Measurements from ENCODE around the gene PSMD4.
"Not testable (repeated sequence)": the region's sequence is repeated elsewhere in the genome, so short reads cannot be mapped to it uniquely, and the experiment has no call there.

PSMD4 gene

DNA sequence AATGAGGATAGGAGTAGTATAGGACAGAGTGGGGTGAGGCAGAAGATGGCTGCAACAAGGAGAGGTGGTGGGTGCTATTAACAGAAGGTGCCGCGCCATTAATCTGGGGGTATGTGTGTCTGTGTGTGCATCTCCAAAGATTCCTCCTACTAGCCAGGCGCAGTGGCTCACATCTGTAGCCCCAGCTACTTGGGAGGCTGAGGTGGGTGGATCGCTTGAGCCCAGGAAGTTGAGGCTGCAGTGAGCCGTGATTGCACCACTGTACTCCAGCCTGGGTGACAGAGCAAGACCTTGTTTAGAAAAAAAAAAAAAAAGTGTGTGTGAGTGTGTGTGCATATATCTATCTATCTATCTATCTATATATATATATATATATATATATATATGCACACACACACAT lies 20.8 kb downstream of the PSMD4 start:
- DNase-seq: not testable (repeated sequence)

DNA sequence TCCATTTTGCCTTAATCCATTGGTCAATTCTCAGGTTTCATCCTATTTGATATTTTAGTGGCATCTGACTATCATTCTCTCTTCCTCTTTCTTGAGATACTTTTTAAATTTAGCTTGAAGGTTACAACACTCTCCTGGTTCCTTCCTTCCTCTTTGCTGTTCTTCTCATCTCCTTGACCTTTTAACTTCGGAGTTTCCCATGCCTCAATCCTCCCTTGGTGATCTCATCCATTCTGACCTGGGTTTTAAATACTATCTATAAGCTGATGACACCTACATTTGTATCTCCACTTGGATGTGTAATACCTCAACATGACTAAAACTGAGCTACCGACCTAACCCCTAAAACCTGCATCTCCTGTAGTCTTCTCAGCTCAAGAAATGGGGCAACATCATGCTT lies 22.7 kb downstream of the PSMD4 start:
- DNase-seq: no peak

DNA sequence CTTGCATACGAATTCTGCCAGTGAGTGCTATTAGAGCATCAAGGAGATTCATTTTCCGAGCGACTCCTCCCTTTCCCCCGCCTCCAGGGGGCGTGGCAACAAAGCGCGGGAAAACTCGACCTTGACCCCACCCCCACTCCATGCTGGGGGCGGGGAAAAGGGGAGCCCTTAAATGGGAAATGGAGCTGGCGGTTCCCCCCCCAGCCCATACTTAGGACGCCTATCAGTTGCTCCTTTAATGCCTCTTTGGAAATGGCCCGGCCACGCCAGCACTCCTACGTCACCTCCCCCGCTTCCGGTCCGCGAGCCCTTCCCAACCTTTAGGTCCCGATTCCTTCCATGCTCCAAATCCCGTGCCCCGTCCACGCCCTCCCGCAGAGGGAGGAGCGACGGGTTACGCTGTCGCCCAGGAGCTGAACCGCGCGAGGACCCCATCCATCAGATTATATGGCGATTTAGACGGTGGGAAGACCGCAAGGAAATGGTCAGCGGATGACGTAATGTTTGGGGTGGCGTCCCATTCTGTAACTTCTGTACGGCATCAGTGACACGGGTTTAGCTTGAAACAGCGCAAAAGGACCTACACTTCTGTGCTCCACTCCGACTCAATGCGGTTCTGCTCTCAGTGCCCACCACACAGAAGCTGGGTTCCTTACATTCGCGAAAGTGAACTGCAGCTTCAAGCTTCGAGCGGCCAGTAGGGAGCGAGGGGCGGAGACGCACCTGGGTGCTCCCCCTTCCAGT lies 26.9 kb downstream of the PSMD4 start:
- DNase-seq: peak; percentile 95

DNA sequence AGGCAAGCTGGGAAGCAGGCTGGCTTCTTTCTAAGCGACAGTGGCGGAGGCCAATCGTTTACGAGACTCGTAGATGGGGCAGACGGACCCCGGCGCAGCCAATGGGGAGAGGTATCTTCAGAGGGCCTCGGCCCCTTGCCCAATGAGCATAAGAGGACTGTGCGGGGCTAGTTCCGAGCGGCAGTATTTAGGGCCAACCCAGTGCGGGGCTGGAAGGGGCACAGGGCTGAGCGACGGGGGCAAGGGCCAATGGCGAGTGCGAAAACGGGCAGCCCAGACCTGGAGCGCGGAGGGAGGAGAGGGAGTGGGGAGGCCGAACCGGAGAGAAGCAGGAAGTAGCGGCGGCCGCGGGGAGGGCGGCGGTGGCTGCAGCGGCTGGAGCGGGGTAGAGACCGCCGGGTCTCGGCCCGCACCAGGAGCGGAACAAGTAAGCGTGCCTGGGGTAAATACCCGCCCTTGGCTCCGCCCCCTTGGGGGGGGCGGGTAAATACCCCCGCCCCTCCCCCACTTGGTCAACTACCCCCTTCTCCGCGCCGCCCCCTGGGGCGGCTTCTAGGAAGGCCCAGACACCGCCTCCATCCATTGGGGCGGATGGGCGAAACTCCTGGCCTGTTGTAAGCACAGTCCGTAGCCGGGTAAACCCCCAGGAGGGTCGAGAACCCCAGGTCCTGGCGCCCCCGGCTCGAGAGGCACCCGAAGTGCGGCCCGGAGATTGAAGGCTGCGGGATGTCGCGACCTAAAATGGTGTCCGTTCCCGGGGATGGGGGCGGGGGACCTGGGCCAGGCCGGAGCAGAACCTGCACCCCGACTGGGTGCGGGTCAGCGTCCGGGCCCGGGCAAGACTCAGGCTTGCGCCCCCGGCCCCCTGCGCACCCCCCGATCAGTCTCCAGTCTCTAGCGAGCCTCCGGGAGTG lies 27.7 kb downstream of the PSMD4 start, which contains the start of gene ZNF687:
Gene ZNF687 (plus strand): TSS at position 331 of the 914 bp plus-strand sequence. CDS start 3,993 bp downstream, outside the sequence.
- peak; percentile 99 for DNase-seq

DNA sequence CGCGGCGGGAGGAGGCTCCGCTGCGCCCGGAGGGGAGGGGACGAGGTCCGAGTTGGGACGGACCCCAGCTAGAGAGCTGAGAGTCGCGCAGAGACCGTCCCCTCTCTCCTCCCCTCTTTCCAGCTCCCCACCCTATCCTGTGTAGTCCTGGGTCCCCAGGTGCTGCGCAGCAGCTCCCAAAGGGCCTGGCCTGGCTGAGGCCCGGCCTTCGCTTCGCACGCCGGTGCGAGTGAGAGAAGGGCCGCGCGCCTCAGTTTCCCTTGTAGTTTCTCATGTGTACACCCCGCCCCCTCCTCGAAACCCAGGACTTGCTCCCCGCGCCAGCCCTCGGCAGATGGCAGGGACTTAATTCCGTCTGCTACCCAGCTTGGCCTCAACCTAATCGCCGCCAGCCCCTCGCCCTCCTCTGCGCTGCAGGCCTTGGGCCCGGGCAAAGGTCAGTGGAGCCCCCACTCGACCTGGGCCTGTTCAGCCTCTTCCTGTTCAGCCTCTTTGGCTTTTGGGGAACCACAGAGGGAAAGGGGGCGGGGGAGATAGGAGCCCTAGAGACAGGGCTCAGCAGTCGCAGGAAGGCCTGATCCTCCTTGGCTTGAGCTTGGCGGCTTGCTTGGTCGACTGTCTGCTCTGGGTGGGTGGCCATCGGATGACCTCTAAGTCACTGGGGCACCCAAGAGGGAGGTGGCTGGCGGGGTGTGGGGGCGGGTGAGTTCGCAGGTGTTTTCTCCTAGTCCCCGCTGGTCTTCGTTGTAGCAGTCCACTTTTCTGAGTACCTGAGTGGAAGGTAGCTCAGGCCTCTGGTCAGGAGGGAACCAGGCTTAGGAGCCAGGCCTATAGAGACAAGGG lies 28.6 kb downstream of the PSMD4 start:
- DNase-seq: no peak

DNA sequence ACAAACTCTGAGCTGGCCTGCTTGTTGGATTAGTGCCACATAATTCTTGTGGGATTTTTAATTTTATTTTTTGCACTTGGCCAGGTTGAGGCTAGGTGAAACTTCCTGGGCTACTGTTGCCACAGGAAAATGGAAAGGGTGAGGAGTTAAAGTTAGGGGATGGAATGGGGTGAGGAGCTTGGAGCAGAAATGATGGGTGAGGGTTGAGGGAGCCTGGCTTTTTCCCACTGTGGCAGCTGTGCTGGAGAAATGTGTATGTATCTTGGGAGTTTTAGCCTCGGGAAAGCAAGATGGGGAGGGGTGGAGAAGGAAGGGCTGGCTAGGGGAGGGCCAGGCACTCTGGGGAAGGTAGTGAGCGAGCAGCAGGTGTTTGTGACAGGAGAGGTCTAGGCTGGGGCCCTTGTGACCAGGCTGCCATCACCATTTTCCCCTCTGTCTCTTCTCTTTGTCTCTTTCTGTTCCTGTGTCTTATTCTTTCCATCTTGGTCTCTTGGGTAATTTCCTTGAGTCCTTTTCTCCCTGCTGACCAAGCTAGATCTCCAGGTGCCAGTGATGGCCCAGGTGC lies 29.6 kb downstream of the PSMD4 start:
- DNase-seq: no peak

DNA sequence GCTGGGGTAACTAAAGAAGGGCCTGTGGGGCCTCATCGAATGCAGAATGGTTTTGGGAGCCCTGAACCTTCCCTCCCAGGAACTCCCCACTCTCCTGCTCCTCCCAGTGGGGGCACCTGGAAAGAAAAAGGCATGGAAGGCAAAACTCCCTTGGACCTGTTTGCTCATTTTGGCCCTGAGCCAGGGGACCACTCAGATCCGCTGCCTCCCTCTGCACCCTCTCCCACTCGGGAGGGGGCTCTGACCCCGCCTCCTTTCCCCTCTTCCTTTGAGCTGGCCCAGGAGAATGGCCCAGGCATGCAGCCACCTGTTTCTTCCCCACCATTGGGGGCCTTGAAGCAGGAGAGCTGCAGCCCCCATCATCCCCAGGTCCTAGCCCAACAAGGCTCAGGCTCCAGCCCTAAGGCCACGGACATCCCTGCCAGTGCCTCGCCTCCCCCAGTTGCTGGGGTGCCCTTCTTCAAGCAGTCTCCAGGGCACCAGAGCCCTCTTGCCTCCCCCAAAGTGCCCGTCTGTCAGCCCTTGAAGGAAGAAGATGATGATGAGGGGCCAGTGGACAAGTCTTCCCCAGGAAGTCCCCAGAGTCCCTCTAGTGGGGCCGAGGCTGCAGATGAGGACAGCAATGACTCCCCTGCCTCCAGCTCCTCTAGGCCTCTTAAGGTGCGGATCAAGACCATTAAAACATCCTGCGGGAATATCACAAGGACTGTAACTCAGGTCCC lies 32.2 kb downstream of the PSMD4 start:
- no peak for DNase-seq

DNA sequence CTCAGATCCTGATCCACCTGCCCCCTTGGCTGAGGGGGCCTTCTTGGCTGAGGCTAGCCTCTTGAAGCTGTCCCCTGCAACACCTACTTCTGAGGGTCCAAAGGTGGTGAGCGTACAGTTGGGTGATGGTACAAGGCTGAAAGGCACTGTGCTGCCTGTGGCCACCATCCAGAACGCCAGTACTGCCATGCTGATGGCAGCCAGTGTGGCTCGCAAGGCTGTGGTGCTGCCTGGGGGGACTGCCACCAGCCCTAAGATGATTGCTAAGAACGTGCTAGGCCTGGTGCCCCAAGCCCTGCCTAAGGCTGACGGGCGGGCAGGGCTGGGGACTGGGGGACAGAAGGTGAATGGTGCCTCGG lies 32.8 kb downstream of the PSMD4 start:
- DNase-seq: no peak

DNA sequence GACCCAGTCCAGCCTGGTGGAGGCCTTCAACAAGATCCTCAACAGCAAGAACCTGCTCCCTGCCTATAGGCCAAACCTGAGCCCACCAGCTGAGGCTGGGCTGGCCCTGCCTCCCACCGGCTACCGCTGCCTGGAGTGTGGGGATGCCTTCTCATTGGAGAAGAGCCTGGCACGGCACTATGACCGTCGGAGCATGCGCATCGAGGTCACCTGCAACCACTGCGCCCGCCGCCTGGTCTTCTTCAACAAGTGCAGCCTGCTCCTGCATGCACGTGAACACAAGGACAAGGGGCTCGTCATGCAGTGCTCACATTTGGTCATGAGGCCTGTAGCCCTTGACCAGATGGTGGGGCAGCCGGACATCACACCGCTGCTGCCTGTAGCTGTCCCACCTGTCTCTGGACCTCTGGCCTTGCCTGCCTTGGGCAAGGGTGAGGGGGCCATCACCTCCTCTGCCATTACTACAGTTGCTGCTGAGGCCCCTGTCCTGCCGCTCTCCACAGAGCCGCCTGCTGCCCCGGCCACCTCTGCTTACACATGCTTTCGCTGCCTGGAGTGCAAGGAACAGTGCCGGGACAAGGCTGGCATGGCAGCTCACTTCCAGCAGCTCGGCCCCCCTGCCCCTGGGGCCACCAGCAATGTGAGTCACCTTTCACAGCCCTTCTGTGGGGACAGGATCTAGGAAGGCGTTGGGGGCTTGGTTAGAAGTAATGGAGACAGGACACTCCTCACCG lies 33.4 kb downstream of the PSMD4 start:
- no peak for DNase-seq

DNA sequence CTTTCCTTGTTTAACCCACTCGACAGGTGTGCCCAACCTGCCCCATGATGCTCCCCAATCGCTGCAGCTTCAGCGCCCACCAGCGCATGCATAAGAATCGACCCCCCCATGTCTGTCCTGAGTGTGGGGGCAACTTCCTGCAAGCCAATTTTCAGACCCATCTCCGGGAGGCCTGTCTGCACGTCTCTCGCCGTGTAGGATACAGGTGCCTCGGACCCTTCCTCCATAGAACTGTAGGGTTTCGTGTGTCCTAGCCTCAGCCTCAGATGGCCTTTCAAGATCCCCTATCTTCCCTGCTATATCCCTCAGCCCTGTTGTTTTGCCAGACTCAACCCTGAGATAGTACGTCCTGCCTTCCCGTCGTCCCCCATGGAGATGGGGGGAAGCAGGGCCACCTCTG lies 34.0 kb downstream of the PSMD4 start:
- no peak for DNase-seq

DNA sequence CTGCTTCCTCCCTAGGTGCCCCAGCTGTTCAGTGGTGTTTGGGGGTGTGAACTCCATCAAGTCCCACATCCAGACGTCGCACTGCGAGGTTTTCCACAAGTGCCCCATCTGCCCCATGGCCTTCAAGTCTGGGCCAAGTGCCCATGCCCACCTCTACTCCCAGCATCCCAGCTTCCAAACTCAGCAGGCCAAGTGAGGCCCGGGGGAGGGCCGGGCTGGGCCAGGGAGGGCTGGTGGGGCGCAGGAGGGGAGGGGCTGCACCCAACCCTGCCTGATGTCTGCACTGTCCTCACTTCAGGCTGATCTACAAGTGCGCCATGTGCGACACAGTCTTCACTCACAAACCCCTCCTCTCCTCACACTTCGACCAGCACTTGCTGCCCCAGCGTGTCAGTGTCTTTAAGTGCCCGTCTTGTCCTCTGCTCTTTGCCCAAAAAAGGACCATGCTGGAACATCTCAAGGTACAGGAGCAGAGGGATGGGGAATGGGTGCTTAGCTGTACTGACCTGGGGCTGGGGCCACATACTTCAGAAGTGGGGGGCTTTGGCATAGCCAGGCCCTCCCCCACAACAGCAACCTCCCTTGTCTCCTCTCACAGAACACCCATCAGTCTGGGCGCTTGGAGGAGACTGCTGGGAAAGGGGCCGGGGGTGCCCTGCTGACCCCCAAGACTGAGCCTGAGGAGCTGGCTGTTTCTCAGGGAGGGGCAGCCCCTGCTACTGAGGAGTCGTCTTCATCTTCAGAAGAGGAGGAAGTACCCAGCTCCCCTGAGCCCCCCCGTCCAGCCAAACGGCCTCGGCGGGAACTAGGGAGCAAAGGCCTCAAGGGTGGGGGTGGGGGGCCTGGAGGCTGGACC lies 34.8 kb downstream of the PSMD4 start:
- no peak for DNase-seq

DNA sequence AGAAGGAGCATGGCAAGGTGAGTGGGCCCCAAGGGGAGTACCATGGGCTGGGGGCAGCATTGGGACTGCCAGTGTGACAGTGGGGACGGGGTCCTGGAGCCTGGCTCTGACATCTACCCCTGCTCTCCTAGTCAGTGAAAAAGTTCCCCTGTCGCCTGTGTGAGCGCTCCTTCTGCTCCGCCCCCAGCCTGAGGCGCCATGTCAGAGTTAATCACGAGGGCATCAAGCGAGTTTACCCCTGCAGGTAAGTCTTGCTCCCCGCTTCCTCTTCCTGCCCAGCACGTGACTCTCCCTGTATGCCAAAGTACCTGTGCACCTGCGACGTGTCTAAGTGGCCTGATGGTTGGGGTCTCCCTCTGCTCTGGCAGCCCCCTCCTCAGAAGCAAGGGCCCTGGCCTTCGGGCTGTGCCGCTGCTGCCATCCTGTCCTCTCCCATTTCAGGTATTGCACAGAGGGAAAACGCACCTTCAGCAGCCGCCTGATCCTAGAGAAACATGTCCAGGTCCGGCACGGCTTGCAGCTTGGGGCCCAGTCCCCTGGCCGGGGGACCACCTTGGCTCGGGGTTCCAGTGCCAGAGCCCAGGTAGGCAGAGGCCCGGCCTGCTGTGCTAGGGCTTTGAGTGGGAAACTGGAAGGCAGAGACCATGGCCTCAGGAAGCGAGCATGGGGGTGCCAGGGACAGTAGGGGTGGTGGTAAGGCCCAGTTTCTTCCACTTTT lies 35.6 kb downstream of the PSMD4 start:
- no peak for DNase-seq

DNA sequence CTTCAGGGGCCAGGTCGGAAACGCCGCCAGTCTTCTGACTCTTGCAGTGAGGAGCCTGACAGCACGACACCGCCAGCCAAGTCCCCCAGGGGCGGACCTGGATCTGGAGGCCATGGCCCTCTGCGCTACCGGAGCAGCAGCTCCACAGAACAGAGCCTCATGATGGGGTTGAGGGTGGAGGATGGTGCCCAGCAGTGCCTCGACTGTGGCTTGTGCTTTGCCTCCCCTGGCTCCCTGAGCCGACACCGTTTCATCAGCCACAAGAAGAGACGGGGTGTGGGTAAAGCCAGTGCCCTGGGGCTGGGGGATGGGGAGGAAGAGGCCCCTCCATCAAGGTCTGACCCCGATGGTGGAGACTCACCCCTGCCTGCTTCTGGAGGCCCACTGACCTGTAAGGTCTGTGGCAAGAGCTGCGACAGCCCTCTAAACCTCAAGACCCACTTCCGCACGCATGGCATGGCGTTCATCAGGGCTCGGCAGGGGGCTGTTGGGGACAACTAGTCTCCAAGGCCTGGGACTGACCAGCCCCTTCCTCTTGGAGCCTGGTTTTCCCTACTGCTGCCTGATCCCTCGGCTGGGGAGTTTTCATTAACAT lies 36.3 kb downstream of the PSMD4 start:
- DNase-seq: no peak

DNA sequence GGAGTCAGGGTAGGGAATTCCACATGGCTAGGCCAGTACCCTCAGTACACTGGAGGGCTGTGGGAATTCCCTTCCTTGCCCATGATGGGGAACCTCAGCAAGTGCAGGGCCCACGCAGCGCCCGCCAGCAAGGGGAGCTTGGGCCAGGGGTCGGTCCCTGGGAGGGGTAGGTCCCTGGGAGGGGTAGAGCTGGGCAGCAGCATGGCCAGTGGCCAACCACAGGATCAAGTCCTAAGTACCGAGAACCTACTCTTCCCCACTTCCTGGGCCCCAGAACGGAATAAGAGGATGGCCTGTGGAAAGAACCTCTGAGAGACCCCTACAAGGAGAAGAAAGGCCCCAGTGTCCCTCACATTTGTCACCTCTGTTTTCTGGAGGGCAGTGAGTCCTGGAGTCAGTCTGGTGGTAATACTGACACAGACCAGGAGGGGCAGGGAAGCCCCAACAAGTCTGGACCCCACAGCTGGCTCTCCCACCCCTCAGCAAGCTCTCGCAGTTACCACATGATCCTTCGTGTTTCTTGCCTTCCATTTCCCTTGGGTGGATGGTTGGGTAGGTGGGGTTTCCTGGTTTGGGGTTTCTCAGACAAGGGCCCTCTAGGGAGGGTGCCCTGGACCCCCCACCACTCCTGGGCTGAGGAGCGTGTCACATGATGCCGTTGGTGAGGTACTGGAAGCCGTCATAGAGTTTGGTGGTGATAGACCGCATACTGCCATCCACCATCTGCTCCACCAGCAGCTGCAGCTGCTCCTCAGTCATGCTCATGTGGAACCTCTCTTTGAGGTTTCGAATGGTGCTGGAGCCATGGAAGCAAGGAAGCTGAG lies 37.9 kb downstream of the PSMD4 start:
- DNase-seq: no peak

DNA sequence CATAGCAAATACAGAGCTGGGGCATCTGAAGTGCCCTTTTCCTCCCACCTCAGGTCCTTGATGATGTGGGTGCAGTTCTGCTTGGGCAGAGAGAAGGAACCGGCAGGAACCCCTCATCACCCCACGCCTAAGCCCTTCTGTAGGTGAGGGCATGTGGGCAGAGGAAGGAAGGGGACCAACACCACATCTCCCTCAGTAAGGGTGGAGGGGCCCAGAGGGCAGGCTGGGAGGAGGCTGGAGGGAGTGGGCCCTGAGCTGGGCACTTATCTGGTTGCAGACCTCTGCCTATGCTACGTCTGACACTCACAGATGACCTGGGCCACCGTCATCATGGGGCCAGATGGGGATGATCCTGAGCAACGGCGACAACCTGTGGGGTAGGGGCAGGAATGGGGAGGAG lies 38.6 kb downstream of the PSMD4 start:
- DNase-seq: no peak

DNA sequence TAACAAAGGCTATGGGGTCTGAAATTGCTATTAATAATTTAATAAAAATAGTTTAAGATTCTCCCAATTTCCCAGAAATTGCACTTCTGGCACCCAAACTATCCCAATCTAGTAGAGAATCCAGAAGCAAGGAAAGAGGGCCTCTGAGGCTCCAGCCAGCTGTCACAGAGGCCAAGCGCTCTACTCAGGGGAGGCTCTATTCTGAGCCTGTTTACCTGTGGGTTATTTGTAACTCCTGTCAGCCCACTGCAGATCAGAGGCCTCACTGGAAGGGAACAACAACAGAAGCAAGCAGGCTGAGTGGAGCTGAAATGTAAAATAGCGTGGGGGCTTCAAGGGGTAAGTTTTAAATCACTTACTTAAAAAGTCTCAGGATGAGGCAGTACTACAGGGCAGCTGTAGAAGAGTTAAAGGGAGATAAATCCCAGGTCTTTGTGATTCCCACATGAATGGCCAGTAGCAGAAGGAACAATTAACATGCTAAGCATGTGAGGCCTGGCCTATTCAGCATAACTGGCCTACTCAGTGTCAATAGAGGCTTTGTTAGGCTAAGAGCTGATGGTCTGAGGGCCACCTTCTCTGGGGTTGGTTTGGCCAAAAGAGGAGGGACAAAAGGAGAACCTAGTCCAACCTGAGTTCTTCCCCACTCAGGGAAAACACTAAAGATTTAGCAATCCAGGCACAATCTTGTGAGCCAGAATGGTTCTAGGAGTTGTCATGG lies 40.4 kb downstream of the PSMD4 start:
- no peak for DNase-seq

DNA sequence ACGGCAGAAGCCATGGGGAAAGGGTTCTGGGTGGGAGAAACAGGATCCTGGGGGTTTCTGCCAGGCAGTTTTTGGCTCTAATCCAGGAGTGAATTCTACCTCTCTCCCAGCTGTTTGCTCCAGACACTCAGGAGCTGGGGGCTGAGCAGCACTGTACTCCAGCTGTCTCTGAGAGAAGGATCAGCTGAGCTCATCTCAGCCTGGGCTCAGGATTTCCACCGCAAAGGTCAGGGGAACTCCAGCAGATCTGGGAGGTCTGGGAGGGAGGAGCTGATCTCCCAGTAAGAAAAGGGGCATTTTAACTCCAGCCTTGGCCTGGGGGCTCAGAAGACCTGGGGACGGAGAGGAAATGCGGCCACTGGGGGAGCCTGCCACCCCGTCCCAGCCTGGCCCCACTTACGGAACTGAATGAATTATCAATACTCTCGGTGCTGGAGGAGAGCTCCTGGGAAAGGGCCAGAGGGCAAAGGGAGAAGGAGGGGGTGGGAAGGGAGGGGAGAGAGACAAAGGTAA lies 55.3 kb downstream of the PSMD4 start:
- no peak for DNase-seq
